ENCODE data around the gene SCN4B.

SCN4B gene

DNA sequence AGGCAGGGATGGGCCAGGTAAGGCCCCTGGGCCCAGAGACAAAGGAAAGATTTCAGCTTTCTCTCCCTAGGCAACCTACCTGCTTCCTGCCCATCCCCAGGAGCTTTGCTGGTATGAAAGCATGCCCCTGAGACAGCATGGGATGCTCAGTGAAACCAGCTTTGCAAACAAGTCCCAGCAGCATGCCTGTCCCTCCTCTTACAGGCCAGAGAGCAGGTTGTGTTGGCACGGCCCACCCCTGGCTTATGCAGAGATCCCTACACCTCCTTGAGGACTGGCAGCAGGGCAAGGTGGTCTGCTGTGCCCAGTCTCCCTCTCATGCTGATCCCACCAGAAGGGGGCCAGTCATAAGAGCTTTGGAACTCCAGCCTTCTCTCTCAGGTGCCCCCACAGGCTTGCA lies 3.1 kb downstream of the SCN4B start:
- DNase-seq = no peak

GRCh38 chr11:118148856-118149255 lies 3.8 kb downstream of the SCN4B start:
- no peak for DNase-seq

DNA sequence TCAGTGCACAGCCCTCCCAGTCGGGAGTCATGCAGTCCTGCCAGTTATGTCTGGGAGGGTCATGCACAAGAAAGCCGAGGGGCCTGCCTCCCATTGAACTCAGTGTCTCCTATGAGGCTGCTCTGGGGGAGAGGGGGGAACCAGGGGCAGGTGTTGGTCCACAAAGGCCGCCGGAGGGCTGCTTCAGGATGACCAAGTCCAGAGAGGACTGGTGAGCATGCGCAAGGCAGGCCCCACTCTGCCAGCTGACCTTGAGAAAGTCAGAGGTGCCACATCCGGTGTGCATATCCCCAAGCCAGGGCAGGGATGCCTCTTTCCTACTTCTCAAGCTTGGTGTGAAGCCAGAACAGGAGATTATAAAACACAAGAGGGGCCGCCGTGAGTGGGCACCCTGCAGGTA lies 4.4 kb downstream of the SCN4B start:
- no peak for DNase-seq

- DNase-seq = peak; percentile 26
These were observed 5.1 kb downstream of the SCN4B start for GRCh38 chr11:118147502-118147901.

GRCh38 chr11:118146554-118146953 lies 6.1 kb downstream of the SCN4B start:
- DNase-seq = no peak

- DNase-seq = peak; percentile 84
These were observed 7.1 kb downstream of the SCN4B start for GRCh38 chr11:118145285-118146227.

- DNase-seq = no peak
These were observed 8.0 kb downstream of the SCN4B start for GRCh38 chr11:118144301-118145268.

DNA sequence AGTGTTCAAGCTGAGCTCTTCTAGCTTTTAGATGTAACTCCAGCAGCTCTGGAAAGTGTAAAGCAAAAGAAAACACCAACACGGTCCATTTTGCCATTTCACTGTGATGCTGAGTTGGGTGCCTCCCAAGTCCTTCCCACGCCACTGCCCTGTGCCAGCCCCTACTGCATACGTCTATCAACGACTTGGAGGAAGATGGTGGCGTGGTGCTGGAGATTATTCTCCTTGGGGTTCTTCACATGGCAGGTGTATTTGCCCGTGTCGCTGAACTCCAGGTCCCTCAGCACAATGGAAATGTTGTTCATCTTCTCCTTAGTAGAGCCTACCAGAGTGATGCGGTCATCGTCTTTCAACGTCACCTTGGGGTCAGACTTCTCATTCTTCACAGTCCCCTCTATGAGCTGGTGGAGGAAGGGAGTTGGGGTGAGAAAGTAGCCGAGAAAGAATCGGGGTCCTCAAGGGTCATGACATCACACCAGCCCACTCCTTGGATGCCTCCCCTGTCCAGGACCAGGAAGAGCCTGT lies 8.9 kb downstream of the SCN4B start:
- no peak for DNase-seq

GRCh38 chr11:118142809-118143208 lies 9.8 kb downstream of the SCN4B start:
- DNase-seq = peak; percentile 40

DNA sequence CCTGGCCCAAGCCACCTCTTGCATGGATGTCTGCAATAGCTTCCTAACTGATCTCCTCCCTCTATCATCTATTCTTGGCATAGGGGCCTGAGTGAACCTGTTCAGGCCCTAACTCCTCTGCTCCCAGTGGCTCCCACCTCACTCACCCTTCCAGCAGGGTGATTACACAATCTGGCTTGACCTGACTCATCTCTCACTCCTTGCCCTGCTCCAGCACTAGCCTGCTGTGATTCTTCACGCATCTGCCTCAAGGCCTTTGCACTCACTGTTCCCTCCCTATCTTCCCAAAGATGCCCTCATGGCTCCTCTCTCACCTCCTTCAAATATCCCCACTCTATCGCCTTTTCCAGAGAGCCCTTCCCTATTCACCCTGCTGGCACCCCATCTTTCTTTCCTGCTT lies 10.5 kb downstream of the SCN4B start:
- no peak for DNase-seq

- DNase-seq = no peak
These were observed 13.0 kb downstream of the SCN4B start for GRCh38 chr11:118139578-118139977.

GRCh38 chr11:118138839-118139420 lies 13.7 kb downstream of the SCN4B start:
- no peak for DNase-seq

- no peak for DNase-seq
These were observed 15.8 kb downstream of the SCN4B start for GRCh38 chr11:118136801-118137200.

DNA sequence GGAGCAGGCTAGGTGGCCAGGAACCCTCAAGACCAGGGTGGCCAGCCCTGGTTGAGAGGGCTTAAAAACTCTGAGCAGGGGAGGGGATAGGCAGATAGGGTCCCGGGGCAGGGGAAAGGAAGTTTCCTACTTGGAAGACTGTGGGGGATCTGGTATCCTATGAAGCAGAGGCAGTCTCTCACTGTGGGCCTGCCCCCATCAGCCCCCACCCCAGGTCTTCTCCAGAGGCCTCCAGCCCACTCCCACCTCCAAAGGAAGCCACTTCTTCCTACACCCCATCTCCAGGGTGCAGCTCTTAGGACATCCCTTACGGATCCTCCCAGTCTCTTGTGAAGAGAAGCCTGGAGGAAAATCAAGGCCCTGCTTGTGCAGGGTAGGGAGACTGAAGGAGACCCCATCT lies 16.3 kb downstream of the SCN4B start:
- DNase-seq = no peak

DNA sequence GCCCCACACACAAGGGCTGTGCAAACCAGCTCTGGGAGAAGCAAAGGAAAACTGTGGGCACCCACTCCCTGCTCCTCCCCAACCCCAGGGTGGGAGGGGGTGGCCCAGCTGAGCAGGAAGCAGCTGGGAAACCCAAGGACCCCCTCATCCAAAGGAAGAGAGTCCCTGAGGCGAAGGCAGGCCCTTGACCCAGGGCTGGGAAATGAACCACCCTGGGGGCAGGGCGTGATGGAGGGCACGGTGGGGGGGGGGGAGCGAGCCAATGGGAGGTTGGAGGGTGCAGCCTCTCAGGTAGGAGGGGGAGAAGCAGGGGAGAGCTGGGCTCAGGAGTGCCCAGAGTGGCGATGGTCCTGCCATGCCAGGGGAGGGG lies 16.8 kb downstream of the SCN4B start:
- no peak for DNase-seq

GRCh38 chr11:118135051-118135795 lies 17.4 kb downstream of the SCN4B start:
- DNase-seq = no peak

DNA sequence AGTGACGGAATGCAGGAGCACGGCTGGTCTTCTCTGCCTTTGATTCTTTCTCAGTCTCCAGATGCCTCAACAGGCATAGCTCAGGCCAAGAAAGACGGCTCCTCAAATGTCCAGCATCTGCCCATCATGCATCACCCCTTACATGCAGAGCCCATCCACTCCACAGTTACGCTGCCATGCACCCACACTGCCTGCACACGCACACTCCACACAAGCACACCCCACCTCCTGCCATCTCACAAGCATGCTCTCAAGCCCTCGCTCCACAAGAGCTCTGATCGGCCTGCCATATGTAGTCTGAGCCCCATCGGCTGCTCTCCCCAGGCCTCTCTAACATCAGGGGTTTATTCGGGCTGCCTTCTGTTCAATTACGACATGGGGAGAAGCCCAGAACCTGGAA lies 18.8 kb downstream of the SCN4B start:
- no peak for DNase-seq

GRCh38 chr11:118132385-118133151 lies 20.1 kb downstream of the SCN4B start:
- DNase-seq = no peak

GRCh38 chr11:118129471-118130172 lies 23.0 kb downstream of the SCN4B start:
- no peak for DNase-seq

- no peak for DNase-seq
These were observed 23.7 kb downstream of the SCN4B start for GRCh38 chr11:118128721-118129470.

All from hematopoietic multipotent progenitor cell treated with erythropoietin and hydrocortisone succinate and interleukin-3 and kit ligand, for 4 days (in vitro differentiated cells).